GM12874 (cell line): ENCODE measurements around the gene ERC2.

Experiments used
- TF ChIP-seq, protein P1 (sequence below): IDR thresholded peaks from 2 replicates; pipeline ENCODE4 v1.5.1; 2011; ENCODE audit warnings: low read depth, mild to moderate bottlenecking, control low read depth, low read length, moderate library complexity; ENCODE audit not compliant: insufficient read depth

Gene ERC2

DNA sequence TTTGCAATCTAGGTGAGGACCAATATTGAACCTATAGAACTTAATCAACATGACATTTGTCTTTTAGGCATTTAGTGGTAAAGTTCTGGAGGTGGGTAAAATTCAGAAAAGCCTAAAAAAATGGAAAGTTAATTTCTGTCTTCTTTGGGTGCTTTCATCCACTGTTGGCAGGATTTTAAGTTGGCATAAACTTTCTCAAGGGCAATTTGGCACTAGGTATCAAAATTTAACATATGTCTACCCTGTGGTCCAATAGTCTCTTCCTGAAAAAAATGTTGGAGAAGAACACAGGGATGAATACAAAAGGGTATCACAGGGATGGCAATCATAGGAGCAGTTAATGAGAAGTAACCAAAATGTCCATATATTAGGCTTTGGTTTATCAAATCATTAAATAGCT lies 754.2 kb downstream of the ERC2 start:
- TF ChIP-seq, protein P1, sequence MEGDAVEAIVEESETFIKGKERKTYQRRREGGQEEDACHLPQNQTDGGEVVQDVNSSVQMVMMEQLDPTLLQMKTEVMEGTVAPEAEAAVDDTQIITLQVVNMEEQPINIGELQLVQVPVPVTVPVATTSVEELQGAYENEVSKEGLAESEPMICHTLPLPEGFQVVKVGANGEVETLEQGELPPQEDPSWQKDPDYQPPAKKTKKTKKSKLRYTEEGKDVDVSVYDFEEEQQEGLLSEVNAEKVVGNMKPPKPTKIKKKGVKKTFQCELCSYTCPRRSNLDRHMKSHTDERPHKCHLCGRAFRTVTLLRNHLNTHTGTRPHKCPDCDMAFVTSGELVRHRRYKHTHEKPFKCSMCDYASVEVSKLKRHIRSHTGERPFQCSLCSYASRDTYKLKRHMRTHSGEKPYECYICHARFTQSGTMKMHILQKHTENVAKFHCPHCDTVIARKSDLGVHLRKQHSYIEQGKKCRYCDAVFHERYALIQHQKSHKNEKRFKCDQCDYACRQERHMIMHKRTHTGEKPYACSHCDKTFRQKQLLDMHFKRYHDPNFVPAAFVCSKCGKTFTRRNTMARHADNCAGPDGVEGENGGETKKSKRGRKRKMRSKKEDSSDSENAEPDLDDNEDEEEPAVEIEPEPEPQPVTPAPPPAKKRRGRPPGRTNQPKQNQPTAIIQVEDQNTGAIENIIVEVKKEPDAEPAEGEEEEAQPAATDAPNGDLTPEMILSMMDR, result no peak

DNA sequence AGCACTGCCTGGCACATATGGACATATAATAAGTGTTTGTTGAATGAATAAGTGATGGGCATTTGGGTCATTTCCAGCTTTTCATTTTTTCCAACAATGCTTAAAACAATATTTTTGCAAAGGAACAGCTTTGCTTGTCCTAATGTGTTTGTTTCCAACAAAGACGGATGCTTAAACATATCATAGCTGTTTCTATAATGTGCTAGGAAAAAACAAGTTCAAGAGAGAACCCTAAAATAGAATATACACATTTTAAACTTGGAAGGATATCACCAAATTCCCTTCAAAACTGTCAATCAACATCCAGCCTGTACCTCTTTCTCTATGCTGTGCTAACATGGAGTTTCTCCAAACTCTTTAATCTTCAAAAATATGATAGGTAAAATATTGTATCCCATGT lies 756.6 kb downstream of the ERC2 start:
- TF ChIP-seq, protein P1, result no peak

GRCh38 chr3:55709411-55710012 lies 758.8 kb downstream of the ERC2 start:
- TF ChIP-seq, protein P1, result no peak

DNA sequence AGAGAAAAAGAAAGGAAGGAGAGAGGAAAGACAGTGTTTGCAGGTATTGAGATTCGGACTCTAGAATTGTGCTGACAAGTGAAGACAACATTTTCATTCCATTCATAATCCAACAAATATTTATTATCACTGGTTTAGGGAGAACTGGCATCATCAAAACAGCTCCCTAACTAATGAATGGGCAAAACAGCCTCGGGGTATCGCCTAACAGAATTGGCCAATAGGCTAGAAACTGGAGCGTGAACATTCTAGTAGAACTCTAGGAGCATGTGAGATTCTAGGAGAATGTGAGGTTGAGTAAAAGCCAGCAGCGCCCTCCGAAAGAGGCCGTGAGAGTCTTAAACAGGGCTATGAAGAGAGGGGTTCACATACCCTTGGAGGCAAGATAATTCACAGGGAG lies 759.3 kb downstream of the ERC2 start:
- TF ChIP-seq, protein P1, result no peak

DNA sequence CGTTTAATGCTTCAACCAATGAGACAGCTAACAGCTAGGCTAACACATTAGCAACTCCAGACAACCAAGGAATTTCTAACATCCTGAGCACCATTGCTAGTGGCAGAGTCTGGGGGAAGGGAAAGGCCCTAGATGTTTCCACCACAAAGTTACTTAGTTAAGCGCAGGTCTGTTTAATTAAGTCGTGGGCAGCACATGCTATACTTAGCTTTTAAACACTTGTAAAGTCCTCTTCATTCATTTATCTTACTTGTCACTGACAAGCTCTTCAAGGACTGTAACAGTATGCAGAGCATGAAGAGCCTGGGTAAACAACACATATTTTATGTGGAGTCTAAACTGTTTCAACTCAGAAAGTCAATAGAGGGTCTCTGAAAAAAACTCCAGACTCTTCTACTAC lies 760.0 kb downstream of the ERC2 start:
- TF ChIP-seq, protein P1, result no peak

DNA sequence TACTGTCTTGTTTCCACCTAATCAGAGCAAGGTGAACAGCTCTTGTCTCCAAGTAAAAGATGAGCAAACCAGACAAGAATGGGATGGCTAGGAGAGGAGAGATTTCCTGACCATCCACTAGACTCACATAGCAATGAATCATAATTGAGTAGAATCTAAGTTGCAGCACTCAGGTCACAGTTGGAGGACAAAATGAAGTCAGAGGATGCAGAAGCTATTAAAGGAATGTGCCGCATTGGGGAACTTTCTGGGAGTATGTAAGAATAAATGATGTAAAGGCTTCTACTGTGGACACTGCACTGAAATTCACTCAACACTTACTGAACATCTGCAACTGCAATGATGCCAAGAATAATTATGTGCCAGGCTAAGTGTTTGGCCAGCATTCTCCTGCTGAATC lies 763.7 kb downstream of the ERC2 start:
- TF ChIP-seq, protein P1, result no peak

DNA sequence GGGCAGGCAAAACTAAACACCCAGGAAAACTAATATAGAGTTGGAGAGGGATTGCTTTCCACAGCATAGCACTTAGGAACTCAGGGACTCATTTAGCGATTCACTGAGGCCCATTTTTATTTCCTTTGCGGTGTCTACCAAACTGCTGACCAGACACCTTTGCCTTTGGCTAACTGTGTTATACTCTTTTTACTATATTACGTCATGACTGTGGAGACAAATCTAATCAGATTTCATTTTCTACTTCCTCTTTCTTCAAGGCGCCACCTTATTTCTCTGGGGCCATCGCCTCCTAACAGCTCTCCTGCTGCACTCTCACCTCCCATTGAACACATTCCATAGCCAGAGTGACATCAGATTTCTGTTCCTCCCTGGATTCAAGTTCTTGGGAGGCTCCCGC lies 765.4 kb downstream of the ERC2 start:
- TF ChIP-seq, protein P1, result no peak
